Measurements from ENCODE around the gene NOX4. TPM values are rescaled to one million over a fixed set of nuclear protein-coding genes. Genes with fewer than 3 reads are reported as not detected.

NOX4 gene
- total and polyA plus RNA-seq, 9 of the 15 experiments (the other 6 are each of a cell fraction or from before 2014, with no cell fraction given) = not detected

DNA sequence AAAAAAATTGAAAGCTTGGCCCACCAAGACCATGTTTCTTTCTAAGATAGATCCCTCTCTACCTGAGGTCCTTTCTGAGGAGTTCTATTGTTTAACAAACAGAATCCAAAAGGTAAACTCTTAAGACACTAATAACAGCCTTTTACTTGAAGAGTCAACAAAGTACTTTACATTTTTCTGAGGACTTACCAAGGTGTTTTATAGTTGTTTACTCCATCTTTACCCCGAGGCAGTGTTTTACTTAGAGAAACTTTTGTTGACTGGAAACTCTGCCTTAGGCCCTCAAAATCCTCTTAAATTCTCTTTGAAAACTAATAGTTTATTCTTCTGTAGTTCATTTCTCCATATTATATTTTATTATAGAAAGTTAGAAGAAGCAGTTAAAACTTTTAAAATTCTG lies 49.7 kb upstream of the NOX4 start:
- Histone ChIP-seq H3K4me1 (replicated peaks in 1 of 2; ENCODE audit: control insufficient read depth in 2 of 2, insufficient read depth in 2 of 2, low read length in 2 of 2) (no peaks in the 10 kb centered on the region), H2AFZ (ENCODE audit: low read depth, low read length) (no peak overlapping the region)

DNA sequence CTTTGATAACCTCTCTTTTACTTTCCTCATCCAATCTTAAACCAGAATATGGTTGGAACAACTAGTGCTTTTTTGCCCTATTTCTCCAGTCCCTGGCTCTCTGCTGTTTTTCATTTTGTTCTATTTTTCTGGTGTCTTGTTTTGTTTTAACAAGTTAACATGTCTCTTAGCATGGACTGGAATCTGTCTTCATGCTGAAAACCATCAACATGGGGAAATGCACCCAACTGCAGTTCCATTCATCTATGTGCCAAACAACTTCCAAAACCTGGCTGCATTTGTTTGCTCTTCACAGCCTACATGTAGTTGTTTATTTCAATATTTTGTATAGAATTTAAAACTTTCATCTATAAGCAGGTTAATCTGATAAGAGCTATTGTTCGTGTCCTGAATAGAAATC lies 46.8 kb upstream of the NOX4 start:
- CTCF ChIA-PET (ENCODE audit: low intra/inter-chr PET ratio) = no interaction called here
- Histone ChIP-seq H3K79me2 (ENCODE audit: control insufficient read depth, insufficient read depth, low read length) (no peaks in the 10 kb centered on the region), H3K4me3 (no peak overlapping the region), H3K4me1 (replicated peaks in 1 of 2; ENCODE audit: control insufficient read depth in 2 of 2, insufficient read depth in 2 of 2, low read length in 2 of 2) (no peaks in the 10 kb centered on the region), H3K9ac (ENCODE audit: insufficient read depth in 1 of 2, low read depth in 2 of 2, low read length in 2 of 2) (no peak overlapping the region), H3K36me3 (ENCODE audit: control insufficient read depth, insufficient read depth, low read length) (no peaks in the 10 kb centered on the region), H3K27ac (ENCODE audit: extremely low read depth, low read depth, low read length) (no peak overlapping the region), H2AFZ (ENCODE audit: low read depth, low read length) (no peak overlapping the region), H3K27me3 (ENCODE audit: control insufficient read depth in 2 of 2, insufficient read depth in 2 of 2, low read length in 2 of 2) (no peaks in the 10 kb centered on the region), H4K20me1 (replicated peaks; ENCODE audit: control insufficient read depth, insufficient read depth, low read length) (no peaks in the 10 kb centered on the region), H3K9me3 (replicated peaks; ENCODE audit: control insufficient read depth, insufficient read depth, low read depth, low read length) (no peaks in the 10 kb centered on the region; the same call in 1 of the 2 replicates), H3K4me2 (ENCODE audit: insufficient read depth, low read length) (no peak overlapping the region), H3K9me1 (ENCODE audit: control insufficient read depth, insufficient read depth, low read length) (peaks cover 2% of the 10 kb centered on the region)
- no TSS peak for BruUV-seq (replicated peaks)
- POLR2A ChIA-PET = no interaction called here
- 0% methylated on average over 1 of the region's 1 CpG for WGBS (ENCODE audit: insufficient coverage, low coverage, missing lambda C conversion rate)
- no peak for FAIRE-seq
- intact Hi-C loops (cut with micrococcal nuclease) = no loop called here
- ATAC-seq = no peak
- no peak for DNase-seq (ENCODE audit: extremely low read depth in 1 of 4, low spot score in 3 of 4)
- in situ Hi-C loops (cut with MboI) = no loop called here
- TF ChIP-seq ZBTB17 (CRISPR knock-in tag; IDR thresholded peaks at IDR 0.05) (no peak), ZNF57 (CRISPR knock-in tag; IDR thresholded peaks at IDR 0.05) (no peak), ZNF23 (CRISPR knock-in tag; IDR thresholded peaks at IDR 0.05) (no peak), HNRNPH1 (optimal IDR thresholded peaks at IDR 0.05; ENCODE audit: low read depth, low read length) (no peak), ILK (tag; IDR thresholded peaks at IDR 0.05; ENCODE audit: borderline replicate concordance, low read depth) (no peak), CREBBP (IDR thresholded peaks at IDR 0.05; ENCODE audit: low read depth, low read length) (no peak), CCAR2 (IDR thresholded peaks at IDR 0.05; ENCODE audit: low read depth, low read length) (no peak), MTF1 (CRISPR knock-in tag; IDR thresholded peaks at IDR 0.05; ENCODE audit: borderline replicate concordance) (no peak), MTA2 (IDR thresholded peaks at IDR 0.05; ENCODE audit: low read depth) (no peak)
- TF ChIP-seq, protein P1, sequence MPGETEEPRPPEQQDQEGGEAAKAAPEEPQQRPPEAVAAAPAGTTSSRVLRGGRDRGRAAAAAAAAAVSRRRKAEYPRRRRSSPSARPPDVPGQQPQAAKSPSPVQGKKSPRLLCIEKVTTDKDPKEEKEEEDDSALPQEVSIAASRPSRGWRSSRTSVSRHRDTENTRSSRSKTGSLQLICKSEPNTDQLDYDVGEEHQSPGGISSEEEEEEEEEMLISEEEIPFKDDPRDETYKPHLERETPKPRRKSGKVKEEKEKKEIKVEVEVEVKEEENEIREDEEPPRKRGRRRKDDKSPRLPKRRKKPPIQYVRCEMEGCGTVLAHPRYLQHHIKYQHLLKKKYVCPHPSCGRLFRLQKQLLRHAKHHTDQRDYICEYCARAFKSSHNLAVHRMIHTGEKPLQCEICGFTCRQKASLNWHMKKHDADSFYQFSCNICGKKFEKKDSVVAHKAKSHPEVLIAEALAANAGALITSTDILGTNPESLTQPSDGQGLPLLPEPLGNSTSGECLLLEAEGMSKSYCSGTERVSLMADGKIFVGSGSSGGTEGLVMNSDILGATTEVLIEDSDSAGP (CRISPR knock-in tag; IDR thresholded peaks at IDR 0.05) = no peak
- TF ChIP-seq, protein P2, sequence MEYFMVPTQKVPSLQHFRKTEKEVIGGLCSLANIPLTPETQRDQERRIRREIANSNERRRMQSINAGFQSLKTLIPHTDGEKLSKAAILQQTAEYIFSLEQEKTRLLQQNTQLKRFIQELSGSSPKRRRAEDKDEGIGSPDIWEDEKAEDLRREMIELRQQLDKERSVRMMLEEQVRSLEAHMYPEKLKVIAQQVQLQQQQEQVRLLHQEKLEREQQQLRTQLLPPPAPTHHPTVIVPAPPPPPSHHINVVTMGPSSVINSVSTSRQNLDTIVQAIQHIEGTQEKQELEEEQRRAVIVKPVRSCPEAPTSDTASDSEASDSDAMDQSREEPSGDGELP (CRISPR knock-in tag; IDR thresholded peaks at IDR 0.05; ENCODE audit: borderline replicate concordance) = no peak

More for the DNA sequence above, 49.7 kb upstream of the NOX4 start:
- FAIRE-seq = no peak
- Histone ChIP-seq H3K27me3 (ENCODE audit: control insufficient read depth in 2 of 2, insufficient read depth in 2 of 2, low read length in 2 of 2) (no peaks in the 10 kb centered on the region), H3K9me3 (replicated peaks; ENCODE audit: control insufficient read depth, insufficient read depth, low read depth, low read length) (no peaks in the 10 kb centered on the region; the same call in none of the 2 replicates), H3K27ac (ENCODE audit: extremely low read depth, low read depth, low read length) (no peak overlapping the region), H3K9me1 (ENCODE audit: control insufficient read depth, insufficient read depth, low read length) (no peaks in the 10 kb centered on the region), H3K4me2 (ENCODE audit: insufficient read depth, low read length) (no peak overlapping the region), H3K4me3 (no peak overlapping the region), H3K36me3 (ENCODE audit: control insufficient read depth, insufficient read depth, low read length) (no peaks in the 10 kb centered on the region), H3K9ac (ENCODE audit: insufficient read depth in 1 of 2, low read depth in 2 of 2, low read length in 2 of 2) (no peak overlapping the region), H3K79me2 (ENCODE audit: control insufficient read depth, insufficient read depth, low read length) (no peaks in the 10 kb centered on the region), H4K20me1 (replicated peaks; ENCODE audit: control insufficient read depth, insufficient read depth, low read length) (no peaks in the 10 kb centered on the region)
- ChIA-PET POLR2A (no interaction called here), CTCF (ENCODE audit: low intra/inter-chr PET ratio) (no interaction called here)
- no peak for ATAC-seq
- in situ Hi-C loops (cut with MboI) (no loop called here), intact Hi-C loops (cut with micrococcal nuclease) (no loop called here)
- no TSS peak for BruUV-seq (replicated peaks)
- no peak for DNase-seq (ENCODE audit: extremely low read depth in 1 of 4, low spot score in 3 of 4)
- 0% methylated on average over 1 of the region's 1 CpG for WGBS (ENCODE audit: insufficient coverage, low coverage, missing lambda C conversion rate)
- no peak for TF ChIP-seq SP2 (IDR thresholded peaks at IDR 0.05; ENCODE audit: extremely low read depth, low read depth, low read length, poor library complexity, severe bottlenecking)
- TF ChIP-seq, protein P3, sequence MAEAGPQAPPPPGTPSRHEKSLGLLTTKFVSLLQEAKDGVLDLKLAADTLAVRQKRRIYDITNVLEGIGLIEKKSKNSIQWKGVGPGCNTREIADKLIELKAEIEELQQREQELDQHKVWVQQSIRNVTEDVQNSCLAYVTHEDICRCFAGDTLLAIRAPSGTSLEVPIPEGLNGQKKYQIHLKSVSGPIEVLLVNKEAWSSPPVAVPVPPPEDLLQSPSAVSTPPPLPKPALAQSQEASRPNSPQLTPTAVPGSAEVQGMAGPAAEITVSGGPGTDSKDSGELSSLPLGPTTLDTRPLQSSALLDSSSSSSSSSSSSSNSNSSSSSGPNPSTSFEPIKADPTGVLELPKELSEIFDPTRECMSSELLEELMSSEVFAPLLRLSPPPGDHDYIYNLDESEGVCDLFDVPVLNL (CRISPR knock-in tag; IDR thresholded peaks at IDR 0.05; ENCODE audit: low read depth) = no peak
- TF ChIP-seq LARP7 (IDR thresholded peaks at IDR 0.05) = no peak
- TF ChIP-seq ELF4 (CRISPR knock-in tag; IDR thresholded peaks at IDR 0.05) = no peak
- no peak for TF ChIP-seq HDAC8 (tag; IDR thresholded peaks at IDR 0.05)

Measured in K562 (cell line).